GM23338 (cell line): ENCODE measurements around the gene SEMG1.

Experiments
- CREB1 ChIP-seq: fragments of 250-450 bp; sonication (Bioruptor Pico); IDR thresholded peaks from 2 replicates; pipeline ENCODE4 v1.5.0; 2020; ENCODE audit warnings: low read depth, mild to moderate bottlenecking, moderate library complexity
- CTCF ChIP-seq, 2 experiments: fragments of 200-600 bp in 1 of 2; sonication (generic) in 1 of 2; conservative IDR thresholded peaks; 2 replicates each; pipeline versions ENCODE4 v1.5.1 to v1.6.1; 2016 to 2017; ENCODE audit warnings: antibody characterized with exemption in 2 of 2, low read depth in 2 of 2, mild to moderate bottlenecking in 2 of 2, moderate library complexity in 1 of 2
- EZH2 ChIP-seq: fragments of 200-600 bp; sonication (generic); IDR thresholded peaks from one replicate; pipeline ENCODE4 v1.8.0; 2017; ENCODE audit warnings: antibody characterized with exemption, mild to moderate bottlenecking, low read depth; ENCODE audit not compliant: unreplicated experiment
- EZH2phosphoT487 ChIP-seq: fragments of 200-600 bp; sonication (generic); IDR thresholded peaks from one replicate; pipeline ENCODE4 v1.8.1; 2018; ENCODE audit warnings: antibody characterized with exemption; ENCODE audit not compliant: unreplicated experiment
- POLR2AphosphoS5 ChIP-seq: IDR thresholded peaks from 2 replicates; pipeline ENCODE4 v1.6.1; 2016; ENCODE audit warnings: antibody characterized with exemption, low read depth
- TF ChIP-seq, protein P1 (sequence below): IDR thresholded peaks from one replicate; pipeline ENCODE4 v1.6.1; 2018; ENCODE audit warnings: antibody characterized with exemption; ENCODE audit not compliant: unreplicated experiment
- TF ChIP-seq, protein P2 (sequence below): fragments of 250-450 bp; sonication (Bioruptor Pico); IDR thresholded peaks from 2 replicates; pipeline ENCODE4 v1.5.0; 2020; ENCODE audit warnings: mild to moderate bottlenecking, moderate library complexity

GRCh38 chr20:45235995-45236394 is 29.2 kb downstream of the SEMG1 start:
- TF ChIP-seq CTCF (conservative IDR thresholded peaks at IDR 0.05; ENCODE audit: low read depth in 2 of 2) (peak; percentile 88 to 97), EZH2 (no peak), EZH2phosphoT487 (no peak), POLR2AphosphoS5 (no peak), CREB1 (no peak)
- TF ChIP-seq, protein P1, sequence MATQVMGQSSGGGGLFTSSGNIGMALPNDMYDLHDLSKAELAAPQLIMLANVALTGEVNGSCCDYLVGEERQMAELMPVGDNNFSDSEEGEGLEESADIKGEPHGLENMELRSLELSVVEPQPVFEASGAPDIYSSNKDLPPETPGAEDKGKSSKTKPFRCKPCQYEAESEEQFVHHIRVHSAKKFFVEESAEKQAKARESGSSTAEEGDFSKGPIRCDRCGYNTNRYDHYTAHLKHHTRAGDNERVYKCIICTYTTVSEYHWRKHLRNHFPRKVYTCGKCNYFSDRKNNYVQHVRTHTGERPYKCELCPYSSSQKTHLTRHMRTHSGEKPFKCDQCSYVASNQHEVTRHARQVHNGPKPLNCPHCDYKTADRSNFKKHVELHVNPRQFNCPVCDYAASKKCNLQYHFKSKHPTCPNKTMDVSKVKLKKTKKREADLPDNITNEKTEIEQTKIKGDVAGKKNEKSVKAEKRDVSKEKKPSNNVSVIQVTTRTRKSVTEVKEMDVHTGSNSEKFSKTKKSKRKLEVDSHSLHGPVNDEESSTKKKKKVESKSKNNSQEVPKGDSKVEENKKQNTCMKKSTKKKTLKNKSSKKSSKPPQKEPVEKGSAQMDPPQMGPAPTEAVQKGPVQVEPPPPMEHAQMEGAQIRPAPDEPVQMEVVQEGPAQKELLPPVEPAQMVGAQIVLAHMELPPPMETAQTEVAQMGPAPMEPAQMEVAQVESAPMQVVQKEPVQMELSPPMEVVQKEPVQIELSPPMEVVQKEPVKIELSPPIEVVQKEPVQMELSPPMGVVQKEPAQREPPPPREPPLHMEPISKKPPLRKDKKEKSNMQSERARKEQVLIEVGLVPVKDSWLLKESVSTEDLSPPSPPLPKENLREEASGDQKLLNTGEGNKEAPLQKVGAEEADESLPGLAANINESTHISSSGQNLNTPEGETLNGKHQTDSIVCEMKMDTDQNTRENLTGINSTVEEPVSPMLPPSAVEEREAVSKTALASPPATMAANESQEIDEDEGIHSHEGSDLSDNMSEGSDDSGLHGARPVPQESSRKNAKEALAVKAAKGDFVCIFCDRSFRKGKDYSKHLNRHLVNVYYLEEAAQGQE = no peak
- TF ChIP-seq, protein P2, sequence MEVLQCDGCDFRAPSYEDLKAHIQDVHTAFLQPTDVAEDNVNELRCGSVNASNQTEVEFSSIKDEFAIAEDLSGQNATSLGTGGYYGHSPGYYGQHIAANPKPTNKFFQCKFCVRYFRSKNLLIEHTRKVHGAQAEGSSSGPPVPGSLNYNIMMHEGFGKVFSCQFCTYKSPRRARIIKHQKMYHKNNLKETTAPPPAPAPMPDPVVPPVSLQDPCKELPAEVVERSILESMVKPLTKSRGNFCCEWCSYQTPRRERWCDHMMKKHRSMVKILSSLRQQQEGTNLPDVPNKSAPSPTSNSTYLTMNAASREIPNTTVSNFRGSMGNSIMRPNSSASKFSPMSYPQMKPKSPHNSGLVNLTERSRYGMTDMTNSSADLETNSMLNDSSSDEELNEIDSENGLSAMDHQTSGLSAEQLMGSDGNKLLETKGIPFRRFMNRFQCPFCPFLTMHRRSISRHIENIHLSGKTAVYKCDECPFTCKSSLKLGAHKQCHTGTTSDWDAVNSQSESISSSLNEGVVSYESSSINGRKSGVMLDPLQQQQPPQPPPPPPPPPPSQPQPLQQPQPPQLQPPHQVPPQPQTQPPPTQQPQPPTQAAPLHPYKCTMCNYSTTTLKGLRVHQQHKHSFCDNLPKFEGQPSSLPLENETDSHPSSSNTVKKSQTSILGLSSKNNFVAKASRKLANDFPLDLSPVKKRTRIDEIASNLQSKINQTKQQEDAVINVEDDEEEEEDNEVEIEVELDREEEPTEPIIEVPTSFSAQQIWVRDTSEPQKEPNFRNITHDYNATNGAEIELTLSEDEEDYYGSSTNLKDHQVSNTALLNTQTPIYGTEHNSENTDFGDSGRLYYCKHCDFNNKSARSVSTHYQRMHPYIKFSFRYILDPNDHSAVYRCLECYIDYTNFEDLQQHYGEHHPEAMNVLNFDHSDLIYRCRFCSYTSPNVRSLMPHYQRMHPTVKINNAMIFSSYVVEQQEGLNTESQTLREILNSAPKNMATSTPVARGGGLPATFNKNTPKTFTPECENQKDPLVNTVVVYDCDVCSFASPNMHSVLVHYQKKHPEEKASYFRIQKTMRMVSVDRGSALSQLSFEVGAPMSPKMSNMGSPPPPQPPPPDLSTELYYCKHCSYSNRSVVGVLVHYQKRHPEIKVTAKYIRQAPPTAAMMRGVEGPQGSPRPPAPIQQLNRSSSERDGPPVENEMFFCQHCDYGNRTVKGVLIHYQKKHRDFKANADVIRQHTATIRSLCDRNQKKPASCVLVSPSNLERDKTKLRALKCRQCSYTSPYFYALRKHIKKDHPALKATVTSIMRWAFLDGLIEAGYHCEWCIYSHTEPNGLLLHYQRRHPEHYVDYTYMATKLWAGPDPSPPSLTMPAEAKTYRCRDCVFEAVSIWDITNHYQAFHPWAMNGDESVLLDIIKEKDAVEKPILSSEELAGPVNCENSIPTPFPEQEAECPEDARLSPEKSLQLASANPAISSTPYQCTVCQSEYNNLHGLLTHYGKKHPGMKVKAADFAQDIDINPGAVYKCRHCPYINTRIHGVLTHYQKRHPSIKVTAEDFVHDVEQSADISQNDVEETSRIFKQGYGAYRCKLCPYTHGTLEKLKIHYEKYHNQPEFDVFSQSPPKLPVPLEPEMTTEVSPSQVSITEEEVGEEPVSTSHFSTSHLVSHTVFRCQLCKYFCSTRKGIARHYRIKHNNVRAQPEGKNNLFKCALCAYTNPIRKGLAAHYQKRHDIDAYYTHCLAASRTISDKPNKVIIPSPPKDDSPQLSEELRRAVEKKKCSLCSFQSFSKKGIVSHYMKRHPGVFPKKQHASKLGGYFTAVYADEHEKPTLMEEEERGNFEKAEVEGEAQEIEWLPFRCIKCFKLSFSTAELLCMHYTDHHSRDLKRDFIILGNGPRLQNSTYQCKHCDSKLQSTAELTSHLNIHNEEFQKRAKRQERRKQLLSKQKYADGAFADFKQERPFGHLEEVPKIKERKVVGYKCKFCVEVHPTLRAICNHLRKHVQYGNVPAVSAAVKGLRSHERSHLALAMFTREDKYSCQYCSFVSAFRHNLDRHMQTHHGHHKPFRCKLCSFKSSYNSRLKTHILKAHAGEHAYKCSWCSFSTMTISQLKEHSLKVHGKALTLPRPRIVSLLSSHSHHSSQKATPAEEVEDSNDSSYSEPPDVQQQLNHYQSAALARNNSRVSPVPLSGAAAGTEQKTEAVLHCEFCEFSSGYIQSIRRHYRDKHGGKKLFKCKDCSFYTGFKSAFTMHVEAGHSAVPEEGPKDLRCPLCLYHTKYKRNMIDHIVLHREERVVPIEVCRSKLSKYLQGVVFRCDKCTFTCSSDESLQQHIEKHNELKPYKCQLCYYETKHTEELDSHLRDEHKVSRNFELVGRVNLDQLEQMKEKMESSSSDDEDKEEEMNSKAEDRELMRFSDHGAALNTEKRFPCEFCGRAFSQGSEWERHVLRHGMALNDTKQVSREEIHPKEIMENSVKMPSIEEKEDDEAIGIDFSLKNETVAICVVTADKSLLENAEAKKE = no peak
